ENCODE data around the gene ADAM19.

Gene ADAM19

DNA sequence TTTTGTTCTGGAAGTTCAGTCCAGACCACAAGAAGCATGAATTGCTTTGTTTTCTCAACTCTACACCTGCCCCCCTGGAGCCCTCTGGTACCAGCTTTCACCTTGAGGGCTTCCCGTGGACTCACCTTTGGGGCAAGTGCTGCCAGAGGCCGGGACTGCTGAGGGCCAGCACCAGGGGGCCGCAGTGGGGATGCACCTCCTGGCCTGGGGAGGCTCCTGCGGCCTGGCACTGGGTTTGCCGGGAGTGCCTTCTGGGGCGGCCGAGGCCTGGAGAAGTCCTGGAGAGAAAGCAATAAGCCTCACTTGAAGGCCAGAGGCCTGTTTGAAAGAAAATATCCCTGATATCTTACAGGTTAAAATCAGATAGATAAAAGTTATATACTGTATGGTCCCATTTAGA is 93.9 kb downstream of the ADAM19 start:
- DNase-seq = no peak

DNA sequence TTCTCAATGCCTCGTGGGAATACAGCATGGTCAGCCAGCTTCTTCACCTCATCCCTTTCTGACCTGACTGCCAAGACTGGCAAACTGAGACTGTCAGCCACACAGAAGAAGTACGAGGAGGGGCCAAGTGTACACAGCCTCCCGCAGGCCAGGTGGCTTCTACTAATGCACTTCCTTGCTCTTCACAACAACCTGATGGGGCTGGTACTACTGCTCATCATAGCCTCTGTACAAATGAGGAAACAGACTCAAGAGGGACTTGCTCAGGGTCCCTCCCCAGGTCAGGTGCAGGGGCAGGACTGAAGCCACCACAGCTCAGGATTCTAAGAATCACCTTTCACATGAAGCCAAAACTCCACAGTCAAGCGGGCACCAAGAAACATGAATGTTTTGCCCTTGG is 94.3 kb downstream of the ADAM19 start:
- no peak for DNase-seq

GRCh38 chr5:157479612-157480510 is 95.7 kb downstream of the ADAM19 start:
- no peak for DNase-seq

GRCh38 chr5:157479166-157479565 is 96.4 kb downstream of the ADAM19 start:
- no peak for DNase-seq

DNA sequence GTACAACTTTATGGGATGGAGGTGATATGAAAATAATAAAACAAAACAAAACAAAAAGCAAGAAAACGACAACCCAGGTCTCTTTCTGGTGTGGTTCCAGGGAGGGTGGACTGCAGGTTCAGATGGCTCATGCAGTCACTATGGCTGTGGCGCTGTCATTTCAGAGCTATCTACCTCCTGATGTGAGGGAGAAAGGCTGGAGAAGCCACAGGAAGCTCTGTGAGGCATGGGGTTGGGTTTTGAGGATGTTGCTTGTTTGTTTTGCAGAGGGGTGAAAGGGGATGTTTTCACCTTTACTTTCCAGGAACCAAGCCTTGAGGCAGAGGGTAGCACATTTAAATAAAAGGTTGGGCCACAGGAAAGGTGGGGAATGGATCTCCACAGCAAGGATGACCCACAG is 96.8 kb downstream of the ADAM19 start:
- DNase-seq = no peak

DNA sequence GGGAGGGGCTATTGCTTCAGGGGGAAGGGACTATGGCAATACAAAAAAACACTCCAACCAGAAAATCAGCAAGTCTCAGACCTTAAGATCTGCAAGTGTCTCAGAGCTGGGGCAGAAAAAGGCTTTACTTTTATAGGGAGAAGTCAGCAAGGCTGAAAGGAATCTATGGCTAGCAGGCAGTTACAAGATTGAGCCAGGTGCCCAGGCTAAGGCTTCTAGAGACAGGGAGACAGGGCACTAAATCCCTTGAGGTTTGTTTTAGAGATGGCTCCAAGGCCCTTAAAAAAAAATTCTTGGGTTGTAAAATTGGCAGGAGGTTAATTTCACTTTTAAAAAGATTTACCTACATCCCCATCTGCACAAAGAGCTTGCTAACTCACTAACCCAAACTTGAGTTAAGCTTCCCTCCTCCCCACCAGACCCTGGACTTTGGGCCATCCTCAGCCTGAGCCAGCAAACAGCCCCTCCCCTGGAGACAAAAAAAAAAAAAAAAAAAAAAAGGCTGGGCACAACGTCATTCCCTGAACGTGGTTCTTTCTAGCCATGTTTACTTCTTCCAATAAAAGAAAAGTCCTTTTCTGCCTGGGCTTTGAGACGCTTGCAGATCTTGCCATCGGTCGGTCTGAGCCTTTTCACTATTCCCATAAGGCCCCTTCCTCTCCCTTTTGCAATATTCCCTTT is 97.6 kb downstream of the ADAM19 start:
- no peak for DNase-seq

GRCh38 chr5:157476702-157477408 is 98.7 kb downstream of the ADAM19 start:
- peak; percentile 14 to 53 for DNase-seq

DNA sequence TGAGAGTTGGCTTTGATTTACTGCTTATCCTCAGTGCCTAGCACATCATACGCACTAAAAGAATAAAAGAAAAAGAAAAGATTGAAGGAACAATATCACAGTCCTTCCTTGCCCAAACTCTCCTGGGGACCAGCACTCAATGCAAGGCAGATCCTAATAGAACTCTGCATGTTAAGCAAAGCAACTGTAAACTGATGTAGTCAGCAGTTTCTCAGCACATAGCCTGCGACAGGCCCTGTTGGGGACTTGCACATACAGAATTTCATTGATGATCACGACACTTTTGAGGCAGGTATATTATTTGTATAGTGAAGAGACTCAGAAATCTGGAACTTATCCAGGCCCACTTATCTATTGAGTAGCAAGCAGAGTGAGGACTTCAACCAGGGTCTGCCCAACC is 100.1 kb downstream of the ADAM19 start:
- no peak for DNase-seq

- DNase-seq = no peak
Observed at GRCh38 chr5:157473383-157474320, 101.9 kb downstream of the ADAM19 start.

DNA sequence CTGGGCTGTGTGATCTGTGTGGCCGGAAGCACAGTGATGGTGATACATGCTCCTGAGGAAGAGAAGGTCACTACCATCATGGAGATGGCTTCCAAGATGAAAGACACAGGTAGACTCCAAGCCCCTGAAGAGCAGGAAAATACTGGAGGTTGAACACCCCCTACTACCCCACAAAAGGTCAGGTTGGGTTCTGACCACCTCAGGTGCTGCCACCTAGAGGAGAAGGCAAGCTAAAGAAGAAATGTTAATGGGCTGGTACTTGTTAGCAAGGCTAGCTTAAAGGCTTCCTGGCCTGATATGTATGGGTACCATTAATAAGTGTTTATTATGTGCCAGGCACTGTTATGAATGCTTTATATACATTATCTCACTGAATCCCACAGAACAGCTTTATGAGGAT is 103.9 kb downstream of the ADAM19 start:
- DNase-seq = peak in 1 of 2 experiments; percentile 27

DNA sequence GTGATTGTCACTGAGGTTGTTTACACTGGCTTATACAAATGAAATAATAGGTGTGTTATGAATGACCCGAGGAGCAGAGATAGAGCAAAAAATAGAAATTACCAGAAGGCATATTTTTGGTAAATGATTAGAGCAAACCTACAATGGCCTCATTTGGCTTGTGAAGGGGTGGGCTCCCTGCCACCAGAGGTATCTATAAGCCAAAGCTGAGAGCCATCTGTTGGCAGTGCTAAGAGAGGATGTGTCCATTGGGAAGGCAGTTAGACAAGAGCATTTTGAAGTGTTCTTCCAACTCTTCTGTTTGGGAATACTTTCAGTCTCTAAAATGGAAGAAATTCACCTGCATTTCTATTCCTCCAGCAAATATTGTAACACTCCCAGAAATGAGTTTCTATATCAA is 104.9 kb downstream of the ADAM19 start:
- DNase-seq = no peak

- no peak for DNase-seq
Observed at GRCh38 chr5:157469687-157470086, 105.9 kb downstream of the ADAM19 start.

DNA sequence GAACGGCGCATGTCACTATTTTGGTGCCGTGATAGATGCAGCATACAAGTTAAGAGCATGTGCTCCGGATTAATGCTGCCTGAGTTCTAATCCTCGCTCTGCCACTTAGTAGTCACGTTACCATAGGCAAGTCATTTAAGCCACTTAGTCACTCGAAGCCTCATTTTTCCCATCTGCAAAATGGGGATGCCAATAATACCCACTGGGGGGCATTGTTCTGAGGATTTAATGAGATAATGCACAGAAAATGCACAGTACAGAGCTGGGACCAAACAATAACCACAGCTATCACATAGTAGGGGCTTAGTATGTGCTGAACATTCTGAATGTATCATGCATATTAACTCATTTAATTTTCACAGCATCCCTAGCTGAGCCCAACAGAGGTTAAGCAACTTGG is 106.5 kb downstream of the ADAM19 start:
- DNase-seq = no peak

DNA sequence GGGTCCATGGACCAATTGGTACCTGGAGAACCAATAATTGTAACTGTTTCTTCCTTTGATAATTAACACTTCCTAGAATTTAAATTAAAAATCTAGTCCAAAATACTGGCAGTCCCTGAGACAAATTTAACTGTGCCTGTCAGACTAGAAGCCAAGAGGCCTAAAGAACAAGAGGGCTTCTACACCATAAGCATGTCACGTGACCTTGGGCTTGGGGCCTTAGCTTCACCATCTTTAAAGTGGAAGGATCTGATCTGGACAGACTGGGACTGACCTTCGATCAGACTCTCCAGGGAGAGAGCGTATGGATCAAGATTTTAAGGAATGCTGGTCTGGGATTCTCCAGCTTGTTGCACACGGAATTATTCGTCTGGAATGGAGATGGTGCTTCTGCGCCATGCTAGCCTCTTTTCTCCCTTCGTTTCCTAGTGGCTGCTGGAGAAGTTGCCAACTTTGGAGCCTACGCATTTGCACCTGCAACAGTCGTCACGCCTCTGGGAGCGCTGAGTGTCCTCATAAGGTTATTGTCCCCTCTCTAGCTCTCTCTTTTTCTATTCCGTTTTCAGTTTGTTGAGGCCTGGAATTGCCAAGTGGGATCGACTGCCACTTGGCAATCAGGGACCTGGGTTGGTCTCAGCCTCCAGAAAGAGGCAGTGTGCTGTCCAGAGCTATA is 107.1 kb downstream of the ADAM19 start:
- no peak for DNase-seq

- no peak for DNase-seq
Observed at GRCh38 chr5:157464519-157465171, 110.9 kb downstream of the ADAM19 start.

DNA sequence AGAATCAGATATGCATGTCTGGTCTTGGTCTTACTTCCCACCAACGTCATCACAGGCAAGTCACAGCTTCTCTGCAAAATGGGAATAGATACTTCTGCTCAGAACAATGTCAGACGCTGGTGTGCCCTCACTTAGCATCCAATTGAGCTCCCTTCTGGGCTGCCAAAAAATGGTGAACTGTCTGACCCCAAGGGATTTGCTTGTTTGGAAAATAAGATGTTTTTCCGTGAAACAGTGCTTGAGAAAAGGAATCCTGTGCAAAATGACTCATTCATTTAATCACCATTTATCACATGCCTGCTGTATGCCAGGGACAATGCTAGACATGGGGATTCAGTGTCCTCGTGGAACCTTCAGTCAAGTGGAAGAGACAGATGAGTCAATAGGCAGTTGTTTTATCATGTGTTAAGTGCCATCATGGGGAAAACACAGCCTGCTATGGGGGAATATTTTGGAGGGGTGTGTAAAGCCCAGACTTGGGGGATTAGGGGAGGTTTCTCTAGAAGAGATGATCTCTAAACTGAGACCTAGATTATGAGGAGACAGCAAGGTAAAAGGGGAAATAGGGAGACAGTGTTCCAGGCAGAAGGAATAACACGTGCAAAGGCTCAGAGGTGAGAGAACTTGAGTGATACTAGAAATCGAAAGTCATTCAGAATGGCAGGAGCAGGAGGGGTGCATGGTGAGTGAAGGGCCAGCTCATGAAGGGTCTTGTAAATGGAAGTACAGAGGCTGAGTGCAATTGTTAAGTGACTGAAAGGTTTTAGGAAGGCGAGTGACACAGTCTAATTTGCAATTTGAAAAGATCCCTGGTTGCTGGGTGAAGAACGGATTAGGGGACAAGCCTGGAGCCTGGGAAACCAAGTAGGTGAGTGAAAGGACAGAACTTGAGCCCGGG is 111.7 kb downstream of the ADAM19 start:
- no peak for DNase-seq

DNA sequence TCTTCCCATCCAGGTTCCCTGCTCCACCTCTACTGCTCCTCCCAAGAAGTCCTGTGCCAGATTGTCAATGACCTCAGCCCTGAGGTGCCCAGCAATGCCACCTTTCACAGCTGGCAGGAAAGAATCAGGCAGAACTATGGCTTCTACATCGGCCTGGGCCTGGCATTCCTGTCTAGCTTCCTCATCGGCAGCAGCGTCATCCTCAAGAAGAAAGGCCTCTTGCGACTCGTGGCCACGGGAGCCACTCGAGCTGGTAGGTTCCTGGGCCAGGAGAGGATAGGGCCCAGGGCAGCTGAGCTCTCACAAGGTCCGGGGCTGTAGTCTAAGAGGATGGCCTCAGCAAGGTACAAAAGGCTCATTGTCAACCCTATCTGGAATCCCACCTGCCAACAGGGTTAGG is 112.5 kb downstream of the ADAM19 start:
- no peak for DNase-seq

DNA sequence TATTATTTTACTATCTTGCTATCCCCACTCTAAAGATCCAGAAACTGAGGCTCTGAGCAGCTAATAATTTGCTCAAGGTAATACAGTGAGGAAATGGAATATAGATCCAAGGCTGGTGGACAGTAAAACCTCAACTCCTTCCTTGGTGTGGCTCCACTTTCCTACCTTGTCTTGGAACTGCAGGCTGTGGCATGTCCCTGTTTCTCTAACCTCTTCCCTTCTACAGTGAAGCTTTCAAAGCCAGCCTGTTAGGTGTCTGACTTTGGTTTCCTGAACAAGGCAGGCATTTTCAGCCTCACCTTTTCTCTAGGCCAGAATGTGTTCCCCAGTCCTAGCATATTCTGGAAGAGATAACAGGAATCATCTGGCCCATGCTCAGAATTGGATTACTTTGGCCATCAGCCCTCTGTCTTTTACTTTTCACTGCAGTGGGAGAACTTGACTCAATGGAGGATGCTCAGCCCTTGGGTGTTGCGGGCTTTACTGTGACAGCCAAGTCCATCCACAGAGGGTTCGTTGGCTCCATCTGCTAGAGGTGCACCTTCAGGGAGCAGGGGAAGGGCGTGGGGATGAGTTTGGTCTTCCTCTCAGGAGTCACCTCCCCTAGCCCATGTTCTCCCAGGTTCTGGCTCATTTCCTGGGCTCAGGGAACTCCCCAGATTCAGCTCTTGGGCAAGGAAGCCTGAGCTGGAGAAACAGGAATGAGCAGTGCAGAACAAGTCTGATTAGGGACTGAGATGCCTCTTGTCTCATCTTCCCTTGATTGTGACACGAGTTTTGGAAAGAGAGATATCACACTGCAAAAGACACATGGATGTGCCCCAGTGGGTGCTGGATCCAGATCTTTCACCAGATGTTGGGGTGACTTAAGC is 114.4 kb downstream of the ADAM19 start:
- no peak for DNase-seq
